Dedifferentiated amniotic fluid mesenchymal stem cell (primary cell): ENCODE data around the gene HAAO.

Source experiments
- DNase-seq: peaks from one replicate; pipeline ENCODE4 v3.0.0-alpha.2; 2016; ENCODE audit errors: extremely low spot score

Gene HAAO

DNA sequence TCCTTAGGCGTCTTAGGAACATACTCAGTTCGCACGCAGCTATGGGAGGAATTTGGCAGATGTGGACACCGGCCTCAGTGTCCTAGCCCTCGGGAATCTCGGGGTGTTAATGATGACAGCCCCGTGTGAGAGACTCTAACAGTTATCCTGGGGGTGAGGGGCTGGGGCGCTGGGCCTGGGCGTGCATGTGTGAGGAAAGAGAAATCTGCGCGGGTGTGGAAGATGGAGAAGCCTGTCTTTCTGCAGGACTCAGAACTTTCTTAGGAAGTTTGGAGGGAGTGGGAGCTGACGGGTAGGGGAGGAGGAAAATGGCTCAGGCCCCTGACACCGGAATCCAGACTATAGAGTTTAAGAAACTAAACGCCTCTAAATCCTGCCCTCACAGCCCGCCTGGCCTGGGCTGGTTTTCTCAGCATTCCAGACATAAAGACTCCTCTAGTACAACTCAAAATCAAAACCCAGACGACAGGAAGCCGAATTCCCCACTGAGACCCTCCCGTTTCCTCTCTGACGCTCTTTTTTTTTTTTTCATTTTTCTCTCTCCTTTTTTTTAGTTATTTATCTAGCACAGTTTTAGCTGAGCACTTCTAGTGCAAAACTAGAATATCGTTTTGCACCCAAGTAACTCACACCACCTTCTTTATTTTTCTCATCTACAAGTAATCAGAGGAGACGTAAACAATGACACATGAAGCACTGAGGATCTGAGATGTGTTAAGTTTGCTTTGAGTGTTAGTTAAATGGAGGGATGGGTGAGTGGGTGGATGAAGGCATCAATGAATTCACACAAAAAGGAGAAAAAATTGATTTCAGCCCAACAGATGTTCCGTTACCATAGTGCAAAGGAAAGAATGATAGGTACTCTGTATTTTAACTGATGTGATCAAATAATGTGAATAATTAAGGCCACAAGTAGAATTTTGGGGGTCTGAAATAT lies 1.2 kb upstream of the HAAO start:
- no peak for DNase-seq

DNA sequence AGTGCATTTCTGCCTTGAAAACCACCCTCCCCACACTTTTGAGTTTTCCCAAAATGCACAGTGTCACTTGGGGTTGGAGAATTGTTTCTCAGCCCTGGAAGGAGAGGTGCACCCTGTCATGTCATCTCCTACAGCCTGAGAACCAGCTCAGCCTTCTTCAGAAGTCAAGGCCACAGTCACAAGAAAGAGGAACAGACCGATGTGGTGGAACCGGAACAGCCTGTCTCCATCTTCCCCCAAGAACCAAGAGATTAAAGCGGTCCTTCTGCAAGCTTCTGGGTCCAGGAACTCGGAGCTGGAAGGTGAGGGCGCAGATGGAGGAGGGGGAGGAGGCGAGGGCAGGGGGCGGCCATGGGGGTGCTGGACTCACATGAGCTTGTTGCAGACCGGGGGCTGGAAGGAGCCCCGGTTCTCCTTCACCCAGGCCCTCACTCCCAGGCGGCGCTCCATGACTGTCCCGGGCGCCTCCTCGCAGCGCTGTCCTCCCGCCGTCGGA lies 248 bp downstream of the HAAO start:
- no peak for DNase-seq

DNA sequence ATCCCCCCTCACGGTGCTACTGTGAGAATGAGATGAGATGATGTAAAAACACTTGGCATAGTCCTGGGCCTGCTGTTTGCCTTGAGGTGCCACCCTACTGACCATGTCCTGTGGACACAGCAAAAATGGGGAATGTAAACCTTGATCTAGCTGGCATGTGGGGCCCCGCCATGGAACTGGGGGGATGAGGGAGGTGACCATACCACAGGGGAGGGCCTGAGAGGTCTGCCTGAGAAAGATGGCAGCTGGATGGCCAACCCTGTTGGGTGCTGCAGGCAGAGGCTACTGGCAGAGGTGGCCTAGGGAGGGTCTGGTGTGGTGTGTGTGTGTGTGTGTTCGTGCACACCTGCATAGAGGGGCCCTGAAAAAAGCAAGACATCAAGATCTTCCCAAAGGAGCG lies 777 bp downstream of the HAAO start:
- DNase-seq = no peak

DNA sequence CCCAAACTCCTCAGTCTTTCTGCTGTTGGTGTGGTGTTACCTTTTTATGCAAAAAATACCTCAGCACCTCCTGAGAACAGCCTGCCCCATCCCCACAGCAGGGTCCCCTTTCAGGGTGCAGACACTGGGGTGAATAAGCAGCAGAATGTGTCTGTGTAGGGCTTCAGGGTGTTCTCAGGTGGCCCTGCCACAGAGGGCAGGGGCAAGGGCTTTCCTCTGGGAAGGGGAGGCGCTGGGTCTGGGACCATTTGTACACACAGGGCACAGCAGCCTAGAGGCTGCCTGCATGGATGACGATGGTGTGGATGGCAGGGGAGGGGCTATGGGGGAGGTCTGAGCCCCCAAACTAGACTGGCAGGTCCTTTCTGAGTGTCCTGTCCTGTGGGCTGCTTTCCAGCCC lies 2.6 kb downstream of the HAAO start:
- no peak for DNase-seq

DNA sequence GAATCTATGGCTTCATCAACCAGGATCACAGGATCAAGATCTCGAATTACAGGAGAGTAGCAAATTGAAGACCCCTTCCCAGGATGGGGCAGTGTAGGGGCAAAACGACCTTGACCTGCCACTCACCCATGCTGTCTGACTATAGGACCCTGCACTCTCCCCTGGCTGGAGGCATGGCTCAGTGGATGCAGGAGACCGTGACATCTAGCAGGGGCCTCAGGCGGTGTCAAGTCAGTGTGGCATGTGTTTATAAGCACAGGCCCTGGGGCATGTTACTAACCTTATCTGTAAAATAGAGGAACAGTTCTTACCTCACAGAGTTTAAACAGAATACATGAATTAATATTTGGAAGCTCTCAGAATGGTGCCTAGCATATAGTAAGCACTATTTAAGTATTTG lies 3.5 kb downstream of the HAAO start:
- DNase-seq = no peak

DNA sequence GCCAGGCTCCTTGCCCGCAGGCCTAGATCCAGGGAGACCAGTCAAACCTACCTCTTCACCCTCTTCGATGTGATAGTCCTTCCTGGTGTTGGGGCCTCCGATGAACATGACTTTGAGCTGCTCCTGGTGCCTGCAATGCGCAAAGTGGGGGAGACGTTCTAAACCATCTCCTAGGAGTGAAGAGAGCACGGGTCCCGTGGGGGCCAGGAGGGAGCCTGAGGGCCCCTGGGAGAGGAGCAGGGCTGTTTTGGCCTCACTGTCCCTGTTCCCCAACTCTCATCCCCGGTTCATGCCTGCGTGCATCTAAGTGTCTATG lies 3.9 kb downstream of the HAAO start:
- no peak for DNase-seq

DNA sequence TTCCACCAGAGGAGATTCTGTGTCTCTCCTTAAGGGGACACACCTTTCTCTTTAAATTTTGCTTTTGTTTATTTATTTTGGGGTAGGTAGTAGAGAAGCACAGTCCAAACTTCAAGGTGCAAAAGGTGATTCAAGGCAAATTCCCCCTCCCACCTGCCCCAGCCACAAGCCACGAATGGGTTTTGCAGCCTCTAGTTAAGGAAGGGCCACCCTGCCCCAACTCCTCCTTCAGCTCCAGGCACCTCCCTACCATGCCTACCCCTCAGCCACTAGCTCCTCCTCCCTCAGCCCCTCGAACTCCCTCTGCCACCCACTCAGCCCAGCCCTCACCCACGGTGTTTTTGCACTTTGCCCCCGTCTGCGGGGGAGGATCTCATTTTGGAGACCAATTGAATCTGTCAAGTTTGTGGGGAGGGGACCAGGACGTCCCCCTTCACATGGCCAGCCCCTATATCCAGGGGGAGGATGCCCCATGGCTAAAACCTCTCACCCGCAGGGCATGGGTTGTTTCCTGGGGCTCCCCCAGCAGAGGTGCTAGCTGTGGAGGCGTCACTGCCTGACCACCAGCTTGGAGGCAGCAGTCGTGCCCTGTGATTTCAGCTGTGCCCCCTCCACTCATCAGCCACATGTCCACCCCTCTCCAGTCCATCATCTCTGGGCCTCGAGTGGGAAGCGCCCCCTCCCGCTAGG lies 4.5 kb downstream of the HAAO start:
- no peak for DNase-seq

DNA sequence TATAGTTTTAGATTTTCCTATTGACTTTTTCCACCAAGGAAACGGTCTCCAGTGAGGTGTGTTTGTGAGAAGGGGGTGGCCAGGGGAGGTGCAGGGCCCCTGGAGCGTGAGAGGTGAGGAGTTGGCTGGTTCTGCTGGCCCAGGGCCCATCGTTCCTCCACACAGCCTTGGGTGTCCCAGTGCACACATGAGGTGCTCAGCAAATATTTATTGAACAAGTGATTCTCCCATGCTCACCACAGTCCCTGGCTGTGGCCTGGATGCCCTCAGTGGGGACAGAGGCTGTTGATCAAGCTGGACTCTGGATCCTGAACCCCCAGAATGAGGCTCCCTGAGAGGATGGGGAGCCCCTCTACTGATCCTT lies 5.0 kb downstream of the HAAO start:
- DNase-seq = no peak

DNA sequence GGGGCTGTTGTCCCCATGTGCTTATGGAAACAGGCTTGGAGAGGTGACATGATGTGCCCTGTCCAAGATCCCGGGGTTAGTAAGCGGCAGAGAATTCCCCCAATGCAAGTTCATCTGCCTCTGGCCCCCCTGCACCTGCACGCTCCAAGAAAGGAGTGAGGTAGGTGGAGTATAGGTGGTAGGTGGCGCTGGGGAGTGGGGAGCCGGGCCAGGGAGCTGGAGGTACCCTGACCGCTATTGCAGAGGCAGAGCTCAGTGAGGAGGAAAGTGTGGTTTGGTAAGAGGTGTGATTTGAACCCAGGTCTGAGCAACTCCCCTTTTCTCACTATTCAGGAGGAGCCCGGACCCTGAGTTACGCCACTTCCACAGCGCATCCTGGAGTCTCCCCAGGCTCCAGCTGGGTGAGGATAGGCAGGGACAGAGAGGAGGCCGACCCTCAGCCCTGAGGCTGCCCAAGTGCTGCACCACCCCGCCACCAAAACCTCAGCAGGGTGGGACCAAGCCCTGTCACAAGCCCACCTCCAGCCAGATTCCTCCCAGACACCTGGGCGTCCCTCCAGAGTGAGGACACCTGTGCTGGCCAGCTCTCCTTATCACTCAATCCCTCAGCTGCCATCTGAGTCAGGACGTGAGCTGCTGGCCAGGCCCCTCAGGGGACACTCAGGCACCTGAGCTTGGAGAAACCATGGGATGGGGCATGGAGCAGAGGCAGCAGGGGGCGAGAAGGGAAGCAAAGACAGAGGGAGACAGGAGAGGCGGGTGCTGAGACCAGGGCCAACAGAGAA lies 5.6 kb downstream of the HAAO start:
- no peak for DNase-seq

DNA sequence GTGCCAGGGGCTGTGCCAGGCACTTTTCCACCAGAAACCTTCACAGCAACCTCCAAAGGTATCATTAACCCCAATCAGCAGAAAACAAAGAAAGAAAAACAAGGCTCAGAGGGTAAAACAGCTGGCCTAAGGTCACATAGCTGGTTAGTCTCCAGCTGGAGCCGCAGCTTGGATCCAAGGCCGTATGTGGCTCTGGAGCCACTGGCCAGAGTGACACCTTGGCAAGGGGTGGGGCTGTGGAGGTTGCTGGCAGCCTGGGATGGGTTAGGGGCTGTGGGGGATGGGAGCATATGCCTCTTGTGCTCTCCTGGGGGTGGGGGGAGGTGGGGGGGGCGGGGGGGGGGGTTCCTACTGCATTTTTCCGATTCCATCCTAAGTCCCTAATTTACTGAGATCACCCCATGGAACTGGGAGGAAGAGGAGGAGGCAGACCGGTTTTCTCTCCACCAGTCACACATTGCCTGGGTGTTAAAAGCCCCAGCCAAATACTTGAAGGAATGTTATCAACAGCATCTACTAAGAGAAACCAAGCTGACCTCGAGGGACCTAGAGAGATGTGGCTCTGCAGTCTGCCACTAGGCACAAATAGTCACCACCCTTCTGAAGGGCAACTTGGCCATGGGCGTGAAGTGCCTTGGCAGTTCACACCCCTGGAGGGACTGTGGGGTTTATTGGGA lies 8.0 kb downstream of the HAAO start:
- no peak for DNase-seq

DNA sequence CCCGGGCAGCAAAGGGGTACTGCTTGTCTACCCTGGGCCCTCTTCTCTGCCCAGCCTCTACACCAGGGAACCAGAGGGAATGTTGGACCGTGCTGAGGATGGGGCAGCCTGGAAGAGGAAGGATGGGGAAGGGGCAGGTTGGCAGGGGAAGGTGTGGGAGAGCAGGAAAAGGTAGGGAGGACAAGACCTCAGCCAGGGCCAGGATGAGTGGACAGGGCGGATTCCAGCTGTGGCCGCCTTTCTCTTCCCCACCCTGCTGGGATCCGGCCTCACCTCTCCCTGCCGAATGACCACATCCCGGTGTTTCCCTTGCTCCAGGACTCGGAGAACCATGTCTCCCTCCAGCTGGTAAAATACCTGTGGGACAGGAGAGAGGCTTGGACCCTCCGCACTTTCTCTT lies 8.9 kb downstream of the HAAO start:
- no peak for DNase-seq

DNA sequence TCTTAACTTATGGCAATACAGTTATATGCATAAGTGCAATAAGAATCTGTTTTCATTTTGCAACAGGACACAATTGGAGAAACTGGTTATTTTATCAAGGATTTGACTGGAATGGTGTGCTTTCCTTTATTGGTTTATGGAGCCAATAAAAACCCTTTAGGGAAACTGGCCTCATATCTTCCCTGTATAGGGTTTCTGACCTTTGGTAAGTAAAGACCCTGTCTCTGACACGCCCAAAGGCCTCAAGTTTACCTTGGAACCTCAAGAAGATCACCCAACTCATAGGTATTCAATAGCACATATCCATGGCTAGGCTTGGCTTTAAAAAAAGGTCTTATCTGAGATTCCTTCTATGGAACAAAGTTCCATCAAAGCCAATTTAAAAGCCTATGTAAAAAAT lies 11.2 kb downstream of the HAAO start:
- DNase-seq = no peak

DNA sequence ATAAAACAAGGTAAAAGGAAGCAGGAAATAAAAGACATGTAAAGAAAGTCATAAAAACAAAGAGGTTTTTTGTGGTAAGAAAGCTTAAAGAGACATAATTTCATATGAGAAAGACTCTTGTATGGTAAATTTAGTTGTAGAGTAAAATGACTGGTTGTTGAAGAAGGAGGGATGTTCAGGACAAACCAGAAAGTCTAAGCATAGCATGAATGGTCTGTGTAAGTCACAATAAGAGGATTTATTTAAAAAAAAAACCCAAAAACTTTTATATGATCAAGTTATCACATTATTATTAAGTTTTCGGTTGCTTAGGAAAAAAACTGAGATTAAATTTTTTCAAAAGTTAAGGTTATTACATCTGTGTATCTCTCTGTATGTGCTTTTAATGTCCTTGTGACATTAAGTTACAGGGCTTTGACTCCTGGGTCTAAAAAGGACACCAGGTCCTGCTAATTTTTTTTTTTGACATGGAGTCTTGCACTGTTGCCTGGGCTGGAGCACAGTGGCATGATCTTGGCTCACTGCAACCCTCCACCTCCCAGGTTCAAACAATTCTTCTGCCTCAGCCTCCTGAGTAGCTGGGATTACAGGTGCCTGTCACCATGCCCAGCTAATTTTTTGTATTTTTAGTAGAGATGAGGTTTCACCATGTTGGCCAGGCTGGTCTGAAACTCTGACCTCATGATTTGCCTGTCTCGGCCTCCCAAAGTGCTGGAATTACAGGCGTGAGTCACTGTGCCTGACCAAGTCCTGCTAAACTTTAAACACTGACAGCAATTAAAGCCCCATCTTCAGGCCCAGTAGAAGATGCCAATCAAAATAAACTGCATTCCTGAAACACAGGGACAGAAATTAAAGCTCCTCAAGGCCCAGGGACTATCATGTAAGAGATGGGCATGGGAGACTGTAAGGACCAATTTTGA lies 14.2 kb downstream of the HAAO start:
- no peak for DNase-seq

DNA sequence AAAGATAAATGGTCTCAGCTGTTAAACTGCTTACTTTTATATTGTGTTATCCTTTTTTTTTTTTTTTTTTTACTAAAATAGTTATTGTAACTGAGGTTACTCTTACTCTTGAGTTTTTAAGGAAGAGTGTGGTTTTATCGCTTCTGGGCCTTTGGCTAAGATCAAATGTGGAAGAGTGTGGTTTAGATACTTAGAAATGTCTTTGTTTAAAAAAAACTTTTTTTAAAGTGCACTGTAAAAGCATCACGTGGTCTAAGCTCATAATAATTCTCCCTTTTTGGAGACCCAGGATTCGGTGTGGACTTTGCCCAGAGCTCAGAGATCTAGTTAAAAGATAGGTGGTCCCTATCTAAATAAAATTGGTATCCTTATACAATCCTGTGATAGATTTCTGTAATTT lies 16.6 kb downstream of the HAAO start:
- no peak for DNase-seq

DNA sequence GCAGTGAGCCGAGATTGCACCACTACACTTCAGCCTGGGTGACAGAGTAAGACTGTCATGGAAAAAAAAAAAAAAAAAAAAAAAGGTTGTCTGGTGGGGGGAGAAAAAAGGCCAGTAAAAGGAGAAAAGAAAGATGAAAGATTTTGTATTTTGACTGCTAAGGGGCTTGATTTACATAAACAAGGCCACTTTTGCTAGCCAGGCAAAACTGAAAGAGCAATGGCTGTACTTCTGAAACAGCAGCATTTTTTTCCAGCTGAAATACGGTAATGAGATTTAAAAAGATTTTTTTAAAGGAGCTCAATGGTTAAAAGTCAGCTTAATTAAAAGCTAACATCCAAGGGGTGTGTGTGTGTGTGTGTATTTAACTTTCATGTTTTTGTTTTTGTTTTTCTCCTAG lies 17.2 kb downstream of the HAAO start:
- DNase-seq = no peak

DNA sequence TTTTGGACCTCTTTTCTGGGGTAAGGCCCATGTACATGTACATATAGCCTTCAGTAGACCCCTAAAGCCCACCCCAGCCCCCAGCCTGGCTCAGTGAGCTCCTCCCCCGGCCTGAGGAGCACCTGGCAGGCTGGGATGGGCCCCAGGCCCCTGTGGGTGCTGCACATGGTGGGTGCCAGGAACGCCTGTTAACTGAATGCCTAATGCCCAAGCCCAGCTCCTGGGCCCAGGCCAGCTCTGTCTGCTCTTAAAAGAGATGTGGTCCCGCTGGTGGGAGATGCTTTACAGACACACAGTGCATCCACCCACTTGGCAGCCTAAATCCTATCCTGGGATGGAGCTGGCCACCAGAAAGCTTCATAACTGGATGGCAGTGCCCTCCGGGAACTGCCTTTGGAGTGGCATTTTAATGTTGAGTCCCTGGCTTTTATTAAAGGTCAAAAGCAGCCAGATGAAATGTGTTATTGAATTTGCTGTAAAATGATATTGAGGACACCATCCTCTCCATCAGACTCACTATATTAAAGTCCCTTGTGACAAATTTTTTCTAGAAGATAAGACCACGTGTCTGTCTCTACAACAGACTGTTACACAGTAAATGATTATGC lies 20.7 kb downstream of the HAAO start:
- DNase-seq = no peak

DNA sequence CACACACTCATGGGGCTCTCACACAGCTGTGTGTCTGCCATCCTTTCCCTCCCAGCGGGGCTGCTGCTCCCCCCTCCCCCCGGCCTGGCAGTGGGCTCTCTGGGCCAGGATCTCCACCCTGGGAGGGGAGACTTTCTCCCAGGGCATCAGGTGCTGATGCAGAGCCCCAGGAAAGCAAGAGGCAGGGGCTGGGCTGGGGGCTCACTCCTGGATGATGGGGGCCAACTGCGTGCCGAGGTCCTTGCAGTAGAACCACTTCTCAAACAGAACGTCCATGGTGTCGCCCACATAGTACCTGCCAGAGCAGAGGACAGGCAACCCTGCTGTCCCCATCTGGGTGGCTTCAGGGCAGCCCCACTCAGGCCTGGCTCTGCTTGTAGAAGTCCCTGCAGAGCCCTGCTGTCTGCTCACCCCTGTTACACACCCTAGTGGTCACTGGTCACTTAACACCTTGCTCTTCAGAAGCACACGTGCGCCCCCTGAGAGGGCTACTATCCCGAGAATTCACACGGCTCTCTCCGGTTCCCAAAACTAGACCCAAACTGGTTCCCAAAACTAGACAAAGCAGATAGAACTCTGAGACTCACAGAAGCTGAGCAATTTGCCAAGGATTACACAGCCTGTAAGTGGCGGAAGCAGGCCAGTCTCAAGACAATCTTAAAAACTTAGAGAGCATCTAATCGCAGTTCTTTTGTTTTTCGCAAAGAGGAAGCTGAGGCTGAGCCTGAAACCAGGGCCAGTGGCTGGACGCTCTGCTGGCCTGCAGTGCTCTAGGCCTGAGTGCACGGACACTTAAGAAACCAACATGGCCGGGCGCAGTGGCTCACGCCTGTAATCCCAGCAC lies 21.9 kb downstream of the HAAO start:
- no peak for DNase-seq

DNA sequence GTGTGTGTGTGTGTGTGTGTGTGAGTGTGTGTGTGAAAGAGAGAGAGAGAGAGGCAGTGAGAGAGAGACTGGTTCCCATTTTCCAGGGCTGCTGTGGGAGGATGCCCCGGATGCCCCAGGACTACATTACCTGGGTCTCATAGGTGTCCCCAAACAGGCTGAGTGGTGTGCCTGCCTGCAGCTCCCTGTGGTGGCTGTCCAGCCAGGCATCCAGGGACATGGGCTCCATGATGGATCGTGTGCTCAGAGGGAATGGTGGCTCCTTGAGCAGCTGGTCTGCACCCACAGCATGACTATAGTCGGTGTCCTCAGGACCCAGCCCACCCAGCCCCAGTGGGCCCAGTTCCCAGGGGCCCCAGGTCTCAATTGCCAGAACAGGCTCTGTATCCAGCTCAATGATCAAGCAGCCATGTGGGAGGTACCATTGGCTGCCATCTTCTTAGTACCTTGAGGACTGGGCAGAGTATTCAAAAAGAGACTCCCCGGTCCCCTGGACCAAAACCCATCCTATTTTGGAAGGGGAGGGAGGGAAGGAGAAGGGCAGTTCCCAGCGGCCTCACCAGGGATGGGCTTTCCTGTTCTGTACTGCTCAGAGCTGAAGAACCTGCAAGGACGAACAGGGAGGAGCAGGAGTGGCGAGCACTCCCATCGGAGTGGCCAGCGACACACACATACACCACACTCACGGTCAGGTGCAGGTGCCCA lies 22.6 kb downstream of the HAAO start:
- DNase-seq = no peak

DNA sequence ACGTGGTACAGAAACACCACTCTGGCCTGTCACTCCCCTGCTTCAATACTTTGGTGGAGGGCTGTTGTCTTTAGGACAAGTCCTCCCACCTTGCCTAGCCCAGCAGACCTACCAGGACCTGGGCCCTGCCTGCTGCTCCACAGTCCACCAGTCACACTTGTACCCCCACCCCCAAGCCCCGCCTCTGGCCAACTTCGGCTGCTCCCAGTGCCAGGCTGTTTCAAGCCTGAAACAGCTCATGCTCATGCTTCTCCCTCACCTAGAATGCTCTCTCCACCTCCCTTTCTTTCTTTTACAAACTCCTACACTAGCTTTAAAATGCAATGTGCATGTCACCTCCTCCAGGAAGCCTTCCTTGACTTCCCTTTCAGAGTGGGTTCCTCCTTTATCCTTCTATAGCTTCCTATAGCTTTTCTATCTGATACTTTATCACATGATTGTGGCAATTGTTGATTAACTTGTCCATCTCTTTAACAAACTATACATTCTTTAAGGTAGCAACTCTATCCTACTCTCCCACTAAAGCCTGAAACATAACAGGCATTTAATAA lies 23.6 kb downstream of the HAAO start:
- no peak for DNase-seq
